Astrocyte of the cerebellum (primary cell): ENCODE measurements around the gene PRELP.
"Not testable (repeated sequence)": the region's sequence is repeated elsewhere in the genome, so short reads cannot be mapped to it uniquely, and the experiment has no call there.

ENCODE experiments used
- DNase-seq: peaks from one replicate; pipeline ENCODE4 v3.0.0-alpha.2; 2011; ENCODE audit warnings: low read depth
- H3K4me3 ChIP-seq: 2 replicates; pipeline ENCODE4 v1.5.1; 2011; ENCODE audit warnings: mild to moderate bottlenecking, low read depth, low read length, moderate library complexity
- CTCF ChIP-seq: IDR thresholded peaks from 2 replicates; pipeline ENCODE4 v1.5.1; 2012; ENCODE audit warnings: low read length, low read depth, moderate library complexity, mild to moderate bottlenecking; ENCODE audit errors: missing control alignments
- in situ Hi-C: cut with HindIII; loops from 2 replicates; pipeline ENCODE4 v1.10.0; 2017; ENCODE audit warnings: low sequenced_read_pairs

Gene PRELP

GRCh38 chr1:203443296-203443695 lies 32.3 kb upstream of the PRELP start:
- no peak for DNase-seq
- no peak for TF ChIP-seq CTCF
- no peak overlapping the region for H3K4me3 ChIP-seq
- in situ Hi-C loops: no loop called here

GRCh38 chr1:203444171-203444576 lies 31.4 kb upstream of the PRELP start:
- TF ChIP-seq CTCF: no peak
- DNase-seq: no peak
- no peak overlapping the region for H3K4me3 ChIP-seq
- in situ Hi-C loops: no loop called here

GRCh38 chr1:203447151-203447550 lies 28.5 kb upstream of the PRELP start:
- no peak overlapping the region for H3K4me3 ChIP-seq
- no peak for TF ChIP-seq CTCF
- in situ Hi-C loops: no loop called here
- DNase-seq: no peak

- H3K4me3 ChIP-seq, DNase-seq, in situ Hi-C loops: not testable (repeated sequence)
Observed at GRCh38 chr1:203447598-203447997, 28.0 kb upstream of the PRELP start.

GRCh38 chr1:203448521-203449061 lies 27.0 kb upstream of the PRELP start:
- no peak for TF ChIP-seq CTCF
- in situ Hi-C loops: no loop called here
- DNase-seq: no peak
- H3K4me3 ChIP-seq: no peak overlapping the region

GRCh38 chr1:203450001-203450400 lies 25.6 kb upstream of the PRELP start:
- in situ Hi-C loops: no loop called here
- no peak for DNase-seq
- no peak overlapping the region for H3K4me3 ChIP-seq
- no peak for TF ChIP-seq CTCF

- TF ChIP-seq CTCF: no peak
- H3K4me3 ChIP-seq: no peak overlapping the region
- in situ Hi-C loops: no loop called here
- DNase-seq: no peak
Observed at GRCh38 chr1:203450479-203451149, 25.0 kb upstream of the PRELP start.
